PC-3 (cell line): ENCODE results near the gene CCDC201. TPM values are rescaled to one million over a fixed set of nuclear protein-coding genes. Genes with fewer than 3 reads are reported as not detected.

Experiments
- ATAC-seq: fragments of 200-7000 bp; cut with Tn5 transposase; 2 replicates; pipeline ENCODE4 v1.9.1; 2020; ENCODE audit warnings: mild to moderate bottlenecking, moderate library complexity
- Bru-seq: library from RNA; stranded (reverse); fragments of 400-500 nt; gene quantifications from one replicate; lab custom pipeline; 2021; lab: Mats Ljungman, UMichigan
- BruChase-seq, 2 experiments: library from RNA; stranded (reverse); fragments of 400-500 nt; gene quantifications; one replicate each; lab custom pipeline; 2021; lab: Mats Ljungman, UMichigan
- BruUV-seq: library from RNA; stranded (reverse); fragments of 400-500 nt; replicated peaks from 2 replicates; lab custom pipeline; 2021; lab: Mats Ljungman, UMichigan
- CTCF ChIA-PET: fragments of 300-600 bp; sonication (Branson Sonifier 250); formaldehyde crosslinking; loops from one replicate; lab custom pipeline; 2022; ENCODE audit warnings: antibody characterized with exemption; lab: Charles Lee
- POLR2A ChIA-PET: fragments of 300-600 bp; sonication (Branson Sonifier 250); formaldehyde crosslinking; loops from one replicate; lab custom pipeline; 2022; ENCODE audit warnings: antibody characterized with exemption; ENCODE audit not compliant: unreplicated experiment; lab: Charles Lee
- DNase-seq: peaks from one replicate; pipeline ENCODE4 v3.0.0-alpha.2; 2015
- H2AFZ ChIP-seq: fragments of 300-600 bp; sonication (generic); 2 replicates; pipeline ENCODE4 v1.6.0; 2016; ENCODE audit warnings: antibody characterized with exemption, low read length
- H3F3A ChIP-seq: fragments of 300-600 bp; sonication (generic); one replicate; pipeline ENCODE4 v1.6.0; 2017; ENCODE audit warnings: antibody characterized with exemption, low read length, control low read depth, mild to moderate bottlenecking; ENCODE audit not compliant: unreplicated experiment
- H3K27ac ChIP-seq: fragments of 300-600 bp; sonication (generic); 2 replicates; pipeline ENCODE4 v1.5.1; 2016; ENCODE audit warnings: mild to moderate bottlenecking, low read length
- H3K27me3 ChIP-seq: fragments of 300-600 bp; sonication (generic); 2 replicates; pipeline ENCODE4 v1.6.1; 2016; ENCODE audit warnings: low read length, mixed read lengths
- H3K36me3 ChIP-seq: fragments of 300-600 bp; sonication (generic); 2 replicates; pipeline ENCODE4 v1.6.1; 2016; ENCODE audit warnings: low read depth, mixed run types, low read length, mixed read lengths
- H3K4me1 ChIP-seq: fragments of 300-600 bp; sonication (generic); 2 replicates; pipeline ENCODE4 v1.5.1; 2016; ENCODE audit warnings: low read length; ENCODE audit not compliant: insufficient read depth
- H3K4me2 ChIP-seq: fragments of 300-600 bp; sonication (generic); 2 replicates; pipeline ENCODE4 v1.6.0; 2016; ENCODE audit warnings: low read length
- H3K4me3 ChIP-seq: fragments of 300-600 bp; sonication (generic); 2 replicates; pipeline ENCODE4 v1.5.1; 2016; ENCODE audit warnings: mild to moderate bottlenecking, low read length, mixed read lengths
- H3K79me2 ChIP-seq: fragments of 300-600 bp; sonication (generic); 2 replicates; pipeline ENCODE4 v1.6.1; 2017; ENCODE audit warnings: low read length, mixed read lengths
- H3K9ac ChIP-seq: fragments of 300-600 bp; sonication (generic); 2 replicates; pipeline ENCODE4 v1.6.0; 2016; ENCODE audit warnings: mild to moderate bottlenecking, low read length
- H3K9me2 ChIP-seq: fragments of 300-600 bp; sonication (generic); replicated peaks from 2 replicates; pipeline ENCODE4 v1.6.1; 2016; ENCODE audit warnings: mixed run types, low read length, mixed read lengths
- H3K9me3 ChIP-seq: fragments of 300-600 bp; sonication (generic); 2 replicates; pipeline ENCODE4 v1.6.1; 2016; ENCODE audit warnings: low read length, mixed read lengths
- H4K20me1 ChIP-seq: fragments of 300-600 bp; sonication (generic); 2 replicates; pipeline ENCODE4 v1.6.1; 2016; ENCODE audit warnings: low read length, mixed read lengths
- CTCF ChIP-seq: fragments of 300-600 bp; sonication (generic); conservative IDR thresholded peaks from 2 replicates; pipeline ENCODE4 v1.5.1; 2017; ENCODE audit warnings: antibody characterized with exemption, low read depth, mild to moderate bottlenecking, low read length
- EZH2 ChIP-seq: fragments of 300-600 bp; sonication (generic); IDR thresholded peaks from one replicate; pipeline ENCODE4 v1.6.1; 2017; ENCODE audit warnings: antibody characterized with exemption, mild to moderate bottlenecking, low read length; ENCODE audit not compliant: unreplicated experiment
- EZH2phosphoT487 ChIP-seq: fragments of 300-600 bp; sonication (generic); IDR thresholded peaks from 2 replicates; pipeline ENCODE4 v1.6.1; 2018; ENCODE audit warnings: mild to moderate bottlenecking, antibody characterized with exemption, low read length, borderline replicate concordance
- intact Hi-C: fragments of 100-400 bp; cut with micrococcal nuclease; formaldehyde crosslinking; loops from 2 replicates; pipeline ENCODE4 v1.9.0; 2023
- long read RNA-seq: library from polyadenylated mRNA; unstranded; transcript quantifications from one replicate; pipeline ENCODE4 v2.0.0, GENCODE V29; 2021; ENCODE audit not compliant: unreplicated experiment
- total RNA-seq: library from RNA; depleted of rRNA; stranded (reverse); fragments of >200 nt; gene quantifications from 2 replicates; pipeline ENCODE4 v1.2.3, GENCODE V29; 2014; rRNA removed

The CCDC201 gene
- total RNA-seq, result 0.11 TPM in 1 of 2 replicates, not detected in the other
- percentile 12 among the genes with signal in this experiment for Bru-seq, nascent RNA
- percentile 6 among the genes with signal in this experiment for BruChase-seq, experiment 1, labeled RNA remaining after a 6-hour chase
- percentile 19 among the genes with signal in this experiment for BruChase-seq, experiment 2, labeled RNA remaining after a 2-hour chase
- long read RNA-seq, result 0 reads

- H3K4me3 ChIP-seq, result no peak within 1 kb of the TSS
- H3K4me1 ChIP-seq, result peaks cover 41% of the 10 kb centered on the region
- DNase-seq (no peak), ATAC-seq (no peak)
- intact Hi-C loops, result no loop called here
- no peaks in the 10 kb centered on the region for H3K36me3 ChIP-seq
- no peaks in the 10 kb centered on the region for H4K20me1 ChIP-seq
- no peaks in the 10 kb centered on the region for H3K79me2 ChIP-seq
- H2AFZ ChIP-seq, result no peak within 1 kb of the TSS
- CTCF ChIA-PET, result interaction anchor here (0.7 kb wide), 1 partner anchor 9 kb away, joined by 3 read pairs; no protein-coding TSS in a partner anchor
- H3K9me3 ChIP-seq, result no peaks in the 10 kb centered on the region
- no TSS peak for BruUV-seq
- H3K4me2 ChIP-seq, result no peak within 1 kb of the TSS
- POLR2A ChIA-PET, result no interaction called here
- no peaks in the 10 kb centered on the region for H3F3A ChIP-seq
- no peak for TF ChIP-seq EZH2
- no peak for TF ChIP-seq CTCF
- TF ChIP-seq EZH2phosphoT487, result no peak
- no peaks in the 10 kb centered on the region for H3K9me2 ChIP-seq
- H3K27me3 ChIP-seq, result no peaks in the 10 kb centered on the region
- H3K9ac ChIP-seq, result no peak within 1 kb of the TSS
- no peak within 1 kb of the TSS for H3K27ac ChIP-seq
These were observed at the start of gene CCDC201 for GRCh38 chr7:45873035-45873354. CCDC201 (minus strand) TSS chr7:45873082; CDS start chr7:45873007, 75 bp downstream.

- peak overlapping the region; percentile 90 for H3K4me2 ChIP-seq
- H3K4me3 ChIP-seq, result peak overlapping the region; percentile 80
- ChIA-PET CTCF (interaction anchor here (0.5 to 1.9 kb wide), 15 partner anchors 23 to 1054 kb away, joined by 3 to 11 read pairs (median 4); no protein-coding TSS in a partner anchor), POLR2A (interaction anchor here (0.6 to 0.7 kb wide), 2 partner anchors 68 to 1164 kb away, joined by 3 read pairs; no protein-coding TSS in a partner anchor)
- BruUV-seq, result no TSS peak
- peaks cover 3% of the 10 kb centered on the region; the same call in 1 of the 2 replicates for H4K20me1 ChIP-seq
- H3K79me2 ChIP-seq, result peaks cover 17% of the 10 kb centered on the region; the same call in 1 of the 2 replicates
- intact Hi-C loops, result loop anchor here (1.0 to 5.0 kb wide), 9 partner anchors 113 to 1330 kb away; no protein-coding TSS in a partner anchor
- no peaks in the 10 kb centered on the region for H3F3A ChIP-seq
- H3K27me3 ChIP-seq, result no peaks in the 10 kb centered on the region
- no peaks in the 10 kb centered on the region for H3K9me2 ChIP-seq
- peak overlapping the region; percentile 46; the same call in 1 of the 2 replicates for H3K27ac ChIP-seq
- H3K9me3 ChIP-seq, result no peaks in the 10 kb centered on the region
- peak overlapping the region; percentile 51 for H3K9ac ChIP-seq
- H3K36me3 ChIP-seq, result no peaks in the 10 kb centered on the region
- peaks cover 53% of the 10 kb centered on the region for H3K4me1 ChIP-seq
- TF ChIP-seq EZH2 (no peak), CTCF (peak; percentile 97)
- ATAC-seq (no peak), DNase-seq (peak; percentile 85)
- H2AFZ ChIP-seq, result peak overlapping the region; percentile 91
These were observed 49.0 kb upstream of the CCDC201 start for GRCh38 chr7:45921699-45922519.
